ENCODE results near the gene SEPTIN12. TPM values are rescaled to one million over a fixed set of nuclear protein-coding genes. Genes with fewer than 3 reads are reported as not detected.

SEPTIN12 gene
- total and polyA plus RNA-seq, 2 donors (not counting 3 experiments of a cell fraction or from before 2014, with no cell fraction given): not detected

- Histone ChIP-seq H3K79me2 (ENCODE audit: control insufficient read depth, insufficient read depth, low read length) (no peaks in the 10 kb centered on the region), H3K9me1 (replicated peaks; ENCODE audit: control insufficient read depth, extremely low read depth, insufficient read depth, low read length) (no peaks in the 10 kb centered on the region), H3K4me3 (replicated peaks in 1 of 3; ENCODE audit: insufficient read depth in 1 of 3, low read depth in 1 of 3, low read length in 3 of 3) (no peak overlapping the region), H3K4me2 (ENCODE audit: insufficient read depth, low read length) (no peak overlapping the region), H3K9ac (replicated peaks; ENCODE audit: extremely low read depth, insufficient read depth, low read length) (no peak overlapping the region), H4K20me1 (replicated peaks; ENCODE audit: control insufficient read depth, extremely low read depth, insufficient read depth, low read length) (no peaks in the 10 kb centered on the region), H3K9me3 (replicated peaks; ENCODE audit: control insufficient read depth, insufficient read depth, low read length) (no peaks in the 10 kb centered on the region), H3K4me1 (ENCODE audit: control insufficient read depth, extremely low read depth, insufficient read depth, low read length) (peaks cover 3% of the 10 kb centered on the region), H3K36me3 (ENCODE audit: control insufficient read depth in 2 of 2, extremely low read depth in 1 of 2, insufficient read depth in 2 of 2, low read length in 2 of 2) (no peaks in the 10 kb centered on the region), H3K27me3 (ENCODE audit: control insufficient read depth in 2 of 2, insufficient read depth in 2 of 2, low read length in 2 of 2) (no peaks in the 10 kb centered on the region), H3K27ac (ENCODE audit: insufficient read depth, low read depth, low read length) (no peak overlapping the region), H2AFZ (ENCODE audit: low read depth, low read length) (no peak overlapping the region)
- dilution Hi-C loops (cut with MboI; ENCODE audit: extremely low pct_ligation_motif_present, low sequenced_read_pairs) (no loop called here), intact Hi-C loops (cut with micrococcal nuclease) (no loop called here)
- BruUV-seq (replicated peaks): no TSS peak
- TF ChIP-seq FOS (IDR thresholded peaks at IDR 0.05; ENCODE audit: borderline replicate concordance, insufficient read depth, low read length) (no peak), MAX (IDR thresholded peaks at IDR 0.05; ENCODE audit: insufficient read depth, insufficient read length) (no peak), JUN (IDR thresholded peaks at IDR 0.05; ENCODE audit: borderline replicate concordance, insufficient read depth, insufficient read length, low read depth) (no peak), EZH2 (IDR thresholded peaks at IDR 0.05; ENCODE audit: borderline replicate concordance, low read depth, low read length, severe bottlenecking) (no peak), MYC (IDR thresholded peaks at IDR 0.05; ENCODE audit: low read depth, low read length) (no peak), POLR2AphosphoS5 (IDR thresholded peaks at IDR 0.05; ENCODE audit: insufficient read depth, low read depth, low read length) (no peak), GATA2 (IDR thresholded peaks at IDR 0.05; ENCODE audit: insufficient read depth, insufficient read length, low read depth, low read length) (no peak), CTCF (IDR thresholded peaks at IDR 0.05; ENCODE audit: extremely low read depth in 1 of 2, insufficient read depth in 1 of 2, low read depth in 1 of 2, low read length in 2 of 2) (no peak), POLR2A (IDR thresholded peaks at IDR 0.05; ENCODE audit: low read depth, low read length) (no peak)
- DNase-seq (ENCODE audit: low read depth, low spot score) (no peak), FAIRE-seq (no peak)
- CTCF ChIA-PET: no interaction called here
- POLR2A ChIA-PET: no interaction called here
These were observed 9.7 kb upstream of the SEPTIN12 start for GRCh38 chr16:4797805-4798252.

Data from endothelial cell of umbilical vein (primary cell).